ENCODE results near the gene MED22. TPM values are rescaled to one million over a fixed set of nuclear protein-coding genes. Genes with fewer than 3 reads are reported as not detected.

Gene MED22
- total and polyA plus RNA-seq, 3 donors from 2014 or later = 20.2 to 29.3 (median 25.9) TPM

DNA sequence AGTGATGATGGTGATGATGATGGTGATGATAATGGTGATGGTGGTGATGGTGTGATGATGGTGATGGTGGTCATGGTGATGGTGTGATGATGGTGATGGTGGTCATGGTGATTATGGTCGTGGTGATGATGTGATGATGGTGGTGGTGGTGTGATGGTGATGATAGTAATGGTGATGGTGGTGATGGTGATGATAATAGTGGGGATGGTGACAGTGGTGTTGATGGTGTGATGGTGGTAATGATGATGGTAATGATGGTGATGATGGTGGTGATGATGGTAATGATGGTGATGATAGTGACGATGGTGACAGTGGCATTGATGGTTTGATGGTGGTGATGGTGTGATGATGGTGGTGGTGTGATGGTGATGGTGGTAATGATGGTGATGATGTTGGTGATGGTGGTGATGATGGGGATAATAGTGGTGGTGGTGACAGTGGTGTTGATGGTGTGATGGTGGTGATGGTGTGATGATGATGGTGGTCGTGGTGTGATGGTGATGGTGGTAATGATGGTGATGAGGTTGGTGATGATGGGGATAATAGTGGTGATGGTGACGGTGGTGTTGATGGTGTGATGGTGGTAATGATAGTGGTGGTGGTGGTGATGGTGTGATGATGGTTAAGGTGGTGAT, 34.7 kb upstream of the MED22 start:
- 93 to 97% methylated on average over 4 of the region's 4 CpGs for WGBS, 2 donors
- no peak for DNase-seq
- Histone ChIP-seq H3K36me3 (ENCODE audit: low read depth, missing control alignments) (no peaks in the 10 kb centered on the region), H3K4me3 (no peak overlapping the region), H3K27me3 (no peaks in the 10 kb centered on the region), H3K9me3 (no peaks in the 10 kb centered on the region), H3K4me1 (no peaks in the 10 kb centered on the region), H3K27ac (no peak overlapping the region)
- intact Hi-C loops (cut with DNase I; ENCODE audit: low total_unique reads) = no loop called here
- TF ChIP-seq, protein P1, sequence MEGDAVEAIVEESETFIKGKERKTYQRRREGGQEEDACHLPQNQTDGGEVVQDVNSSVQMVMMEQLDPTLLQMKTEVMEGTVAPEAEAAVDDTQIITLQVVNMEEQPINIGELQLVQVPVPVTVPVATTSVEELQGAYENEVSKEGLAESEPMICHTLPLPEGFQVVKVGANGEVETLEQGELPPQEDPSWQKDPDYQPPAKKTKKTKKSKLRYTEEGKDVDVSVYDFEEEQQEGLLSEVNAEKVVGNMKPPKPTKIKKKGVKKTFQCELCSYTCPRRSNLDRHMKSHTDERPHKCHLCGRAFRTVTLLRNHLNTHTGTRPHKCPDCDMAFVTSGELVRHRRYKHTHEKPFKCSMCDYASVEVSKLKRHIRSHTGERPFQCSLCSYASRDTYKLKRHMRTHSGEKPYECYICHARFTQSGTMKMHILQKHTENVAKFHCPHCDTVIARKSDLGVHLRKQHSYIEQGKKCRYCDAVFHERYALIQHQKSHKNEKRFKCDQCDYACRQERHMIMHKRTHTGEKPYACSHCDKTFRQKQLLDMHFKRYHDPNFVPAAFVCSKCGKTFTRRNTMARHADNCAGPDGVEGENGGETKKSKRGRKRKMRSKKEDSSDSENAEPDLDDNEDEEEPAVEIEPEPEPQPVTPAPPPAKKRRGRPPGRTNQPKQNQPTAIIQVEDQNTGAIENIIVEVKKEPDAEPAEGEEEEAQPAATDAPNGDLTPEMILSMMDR (IDR thresholded peaks at IDR 0.05) = no peak
- no peak for TF ChIP-seq POLR2A (IDR thresholded peaks at IDR 0.05)

DNA sequence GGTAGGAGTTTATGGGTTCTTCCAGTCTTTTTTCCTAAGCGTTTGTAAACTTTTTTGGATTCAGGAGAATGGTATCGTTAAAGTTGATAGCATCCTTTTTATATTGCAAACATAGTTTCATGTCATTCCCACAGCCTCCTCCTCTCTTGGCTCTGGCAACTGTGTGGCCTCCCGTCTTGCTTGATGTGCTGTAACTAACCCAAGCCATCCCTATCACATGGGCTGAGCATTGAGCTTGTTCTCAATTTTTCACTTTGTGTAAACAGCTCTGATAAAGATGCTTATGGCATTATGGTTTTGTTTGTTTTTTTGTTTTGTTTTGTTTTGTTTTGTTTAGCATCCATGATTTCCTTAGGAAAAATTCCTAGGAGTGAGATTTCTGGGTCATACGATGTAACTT, 32.8 kb upstream of the MED22 start:
- 68 to 83% methylated on average over 4 of the region's 4 CpGs for WGBS, 2 donors
- no peak for TF ChIP-seq POLR2A (IDR thresholded peaks at IDR 0.05)
- TF ChIP-seq, protein P1 (IDR thresholded peaks at IDR 0.05) = no peak
- no peaks in the 10 kb centered on the region for H3K36me3 ChIP-seq (ENCODE audit: low read depth, missing control alignments)
- no peak overlapping the region for H3K4me3 ChIP-seq
- intact Hi-C loops (cut with DNase I; ENCODE audit: low total_unique reads) = no loop called here
- no peak for DNase-seq
- H3K9me3 ChIP-seq = no peaks in the 10 kb centered on the region
- H3K4me1 ChIP-seq = peaks cover 4% of the 10 kb centered on the region
- no peaks in the 10 kb centered on the region for H3K27me3 ChIP-seq
- H3K27ac ChIP-seq = no peak overlapping the region

DNA sequence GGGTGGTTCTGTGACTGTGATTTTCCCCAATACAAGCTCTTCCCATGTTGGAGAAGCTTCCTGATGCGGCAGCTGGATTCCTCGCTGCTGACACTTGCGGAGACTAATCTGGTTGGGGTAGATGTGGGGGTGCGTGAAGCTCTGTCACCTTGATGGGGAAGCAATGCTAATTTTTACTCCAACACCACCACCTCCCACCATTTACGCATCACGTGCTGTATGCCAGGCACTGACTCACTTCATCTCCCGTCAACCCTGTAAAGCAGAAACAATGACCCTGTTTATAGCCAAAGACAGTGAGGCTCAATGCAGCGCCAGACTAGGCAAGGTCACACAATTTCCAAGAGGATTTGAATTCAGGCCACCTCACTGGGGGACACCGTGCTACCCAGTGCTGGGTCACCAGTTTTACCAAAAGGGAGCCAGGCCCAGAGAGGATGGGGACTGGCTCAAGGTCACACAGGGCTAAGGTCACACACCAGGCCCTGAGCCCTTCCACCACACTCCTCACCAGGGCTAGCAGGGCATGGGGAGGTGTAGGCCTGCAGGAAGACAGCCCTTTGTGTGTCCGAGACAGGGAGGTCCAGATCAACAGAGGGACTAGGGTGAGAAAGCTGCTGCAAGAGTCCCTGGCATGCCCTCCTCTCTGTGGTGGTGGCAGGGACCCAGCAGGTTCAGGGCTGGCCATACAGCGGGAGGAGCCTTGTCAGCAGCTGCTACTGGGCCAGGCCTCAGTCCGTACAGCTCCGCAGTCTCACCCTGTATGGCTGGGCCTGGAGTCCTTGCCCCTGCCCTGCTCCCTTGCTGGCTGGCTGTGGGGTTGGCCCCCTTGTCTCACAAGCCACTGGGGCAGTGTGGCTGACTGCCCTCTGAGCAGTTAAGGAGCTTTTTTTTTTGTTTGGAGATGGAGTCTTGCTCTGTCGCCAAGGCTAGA, 31.5 kb upstream of the MED22 start:
- WGBS, 2 donors = 87 to 90% methylated on average over 10 to 14 of the region's 14 CpGs
- H3K36me3 ChIP-seq (ENCODE audit: low read depth, missing control alignments) = no peaks in the 10 kb centered on the region
- H3K27ac ChIP-seq = no peak overlapping the region
- H3K4me3 ChIP-seq = no peak overlapping the region
- TF ChIP-seq, protein P1 (IDR thresholded peaks at IDR 0.05) = no peak
- TF ChIP-seq POLR2A (IDR thresholded peaks at IDR 0.05) = no peak
- intact Hi-C loops (cut with DNase I; ENCODE audit: low total_unique reads) = no loop called here
- peaks cover 8% of the 10 kb centered on the region for H3K4me1 ChIP-seq
- no peak for DNase-seq
- H3K9me3 ChIP-seq = no peaks in the 10 kb centered on the region
- H3K27me3 ChIP-seq = no peaks in the 10 kb centered on the region

DNA sequence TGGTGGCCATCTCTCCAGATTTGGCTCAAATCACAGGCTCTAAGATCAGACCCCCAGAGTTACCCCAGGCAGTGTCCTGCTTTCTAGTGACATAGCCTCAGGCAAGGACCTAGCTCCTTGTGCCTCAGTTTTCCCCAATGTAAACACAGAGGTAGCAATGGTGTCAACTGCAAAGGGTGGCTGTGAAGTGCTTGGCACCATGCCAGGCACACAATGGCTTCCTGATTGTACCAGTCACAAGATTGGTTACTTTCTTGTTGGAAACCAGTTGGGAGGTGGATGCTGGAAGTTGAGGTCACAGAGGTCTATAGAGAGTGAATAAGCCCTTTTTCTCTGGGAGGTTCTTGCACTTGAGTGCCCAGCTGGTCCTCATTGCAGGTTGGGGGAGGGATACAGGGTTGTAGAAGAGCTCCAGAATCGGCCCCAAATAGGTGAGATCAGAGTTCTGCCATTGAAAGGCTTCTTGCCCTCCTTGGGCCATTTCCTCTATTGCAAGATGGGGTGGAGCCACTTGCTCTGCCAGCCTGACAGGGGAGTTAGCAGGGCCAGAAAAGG, 30.6 kb upstream of the MED22 start:
- H3K4me3 ChIP-seq = no peak overlapping the region
- H3K27me3 ChIP-seq = no peaks in the 10 kb centered on the region
- peaks cover 10% of the 10 kb centered on the region for H3K4me1 ChIP-seq
- no peaks in the 10 kb centered on the region for H3K36me3 ChIP-seq (ENCODE audit: low read depth, missing control alignments)
- intact Hi-C loops (cut with DNase I; ENCODE audit: low total_unique reads) = no loop called here
- H3K27ac ChIP-seq = no peak overlapping the region
- H3K9me3 ChIP-seq = no peaks in the 10 kb centered on the region
- no peak for DNase-seq
- TF ChIP-seq POLR2A (IDR thresholded peaks at IDR 0.05) = no peak
- TF ChIP-seq, protein P1 (IDR thresholded peaks at IDR 0.05) = no peak
- WGBS, 2 donors = 91 to 93% methylated on average over 1 of the region's 1 CpG
